Measurements from ENCODE around the gene DGKA.

DGKA gene

DNA sequence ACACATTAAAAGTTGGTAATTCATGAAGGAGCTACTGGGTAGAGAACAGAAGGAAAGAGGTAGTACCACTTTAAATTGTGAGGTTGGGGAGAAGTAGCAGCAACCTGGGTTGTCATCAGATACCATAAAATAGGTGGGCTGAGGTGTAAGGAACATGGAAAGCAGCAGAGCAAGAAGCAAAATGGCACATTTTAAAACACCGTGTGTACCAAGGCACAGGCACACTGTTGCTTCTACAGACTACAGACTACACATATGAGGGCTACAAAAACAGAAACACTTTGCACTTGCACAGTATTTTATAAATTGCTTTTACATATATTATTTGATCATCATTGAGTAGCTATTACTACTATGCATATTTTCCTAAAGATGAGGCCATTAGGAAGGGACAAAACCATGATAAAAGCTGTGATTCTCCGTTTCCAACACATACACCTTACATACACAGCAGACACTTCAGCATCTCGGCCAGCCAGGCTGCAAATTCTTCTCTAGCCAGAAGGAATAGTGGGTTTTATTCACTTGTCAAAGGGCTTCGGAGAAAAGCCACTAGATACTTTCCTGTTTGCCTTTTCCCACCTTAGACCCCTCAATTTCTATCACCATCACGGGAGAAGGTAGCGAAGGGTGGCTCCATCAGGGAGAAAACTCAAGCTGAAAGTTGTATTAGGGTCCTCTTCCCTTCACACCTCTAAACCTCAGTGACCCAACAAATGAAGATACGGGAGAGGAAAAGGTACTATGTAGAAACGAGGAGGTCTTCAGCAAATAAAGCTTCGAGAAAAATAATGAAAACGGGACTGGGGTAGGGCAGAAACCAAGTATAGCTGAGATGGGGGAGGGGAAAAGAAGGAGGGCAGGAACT lies 4.9 kb upstream of the DGKA start:
- ChIA-PET CTCF (interaction anchor here (0.6 to 3.4 kb wide), 29 partner anchors 9 to 1935 kb away, joined by 3 to 28 read pairs (median 3); partner anchors contain the start of genes DNAJC14, ORMDL2, RAB5B and SARNP), POLR2A (interaction anchor here (0.9 to 4.4 kb wide), 7 partner anchors 21 to 188 kb away, joined by 4 to 42 read pairs (median 12); partner anchors contain the start of genes DNAJC14, ORMDL2, RAB5B and SARNP)
- no peaks in the 10 kb centered on the region for H3K9me3 ChIP-seq (ENCODE audit: control insufficient read depth, insufficient read depth, low read depth, low read length)
- no peaks in the 10 kb centered on the region; the same call in 1 of the 2 replicates for H3K4me1 ChIP-seq (ENCODE audit: control insufficient read depth, insufficient read depth, low read length)
- peaks cover 14 to 22% of the 10 kb centered on the region in 2 experiments; a peak in 2 of 3 replicates for H3K36me3 ChIP-seq (ENCODE audit: control insufficient read depth in 2 of 2, insufficient read depth in 1 of 2, low read length in 2 of 2)
- H3K27ac ChIP-seq (ENCODE audit: extremely low read depth, low read depth, low read length) = peak overlapping the region; percentile 94
- TF ChIP-seq, protein P1, sequence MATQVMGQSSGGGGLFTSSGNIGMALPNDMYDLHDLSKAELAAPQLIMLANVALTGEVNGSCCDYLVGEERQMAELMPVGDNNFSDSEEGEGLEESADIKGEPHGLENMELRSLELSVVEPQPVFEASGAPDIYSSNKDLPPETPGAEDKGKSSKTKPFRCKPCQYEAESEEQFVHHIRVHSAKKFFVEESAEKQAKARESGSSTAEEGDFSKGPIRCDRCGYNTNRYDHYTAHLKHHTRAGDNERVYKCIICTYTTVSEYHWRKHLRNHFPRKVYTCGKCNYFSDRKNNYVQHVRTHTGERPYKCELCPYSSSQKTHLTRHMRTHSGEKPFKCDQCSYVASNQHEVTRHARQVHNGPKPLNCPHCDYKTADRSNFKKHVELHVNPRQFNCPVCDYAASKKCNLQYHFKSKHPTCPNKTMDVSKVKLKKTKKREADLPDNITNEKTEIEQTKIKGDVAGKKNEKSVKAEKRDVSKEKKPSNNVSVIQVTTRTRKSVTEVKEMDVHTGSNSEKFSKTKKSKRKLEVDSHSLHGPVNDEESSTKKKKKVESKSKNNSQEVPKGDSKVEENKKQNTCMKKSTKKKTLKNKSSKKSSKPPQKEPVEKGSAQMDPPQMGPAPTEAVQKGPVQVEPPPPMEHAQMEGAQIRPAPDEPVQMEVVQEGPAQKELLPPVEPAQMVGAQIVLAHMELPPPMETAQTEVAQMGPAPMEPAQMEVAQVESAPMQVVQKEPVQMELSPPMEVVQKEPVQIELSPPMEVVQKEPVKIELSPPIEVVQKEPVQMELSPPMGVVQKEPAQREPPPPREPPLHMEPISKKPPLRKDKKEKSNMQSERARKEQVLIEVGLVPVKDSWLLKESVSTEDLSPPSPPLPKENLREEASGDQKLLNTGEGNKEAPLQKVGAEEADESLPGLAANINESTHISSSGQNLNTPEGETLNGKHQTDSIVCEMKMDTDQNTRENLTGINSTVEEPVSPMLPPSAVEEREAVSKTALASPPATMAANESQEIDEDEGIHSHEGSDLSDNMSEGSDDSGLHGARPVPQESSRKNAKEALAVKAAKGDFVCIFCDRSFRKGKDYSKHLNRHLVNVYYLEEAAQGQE (tag by site-specific recombination; IDR thresholded peaks at IDR 0.05) = 0 out of 2 replicates have a peak, but pooled peaks have one; percentile 25
- TF ChIP-seq, protein P2, sequence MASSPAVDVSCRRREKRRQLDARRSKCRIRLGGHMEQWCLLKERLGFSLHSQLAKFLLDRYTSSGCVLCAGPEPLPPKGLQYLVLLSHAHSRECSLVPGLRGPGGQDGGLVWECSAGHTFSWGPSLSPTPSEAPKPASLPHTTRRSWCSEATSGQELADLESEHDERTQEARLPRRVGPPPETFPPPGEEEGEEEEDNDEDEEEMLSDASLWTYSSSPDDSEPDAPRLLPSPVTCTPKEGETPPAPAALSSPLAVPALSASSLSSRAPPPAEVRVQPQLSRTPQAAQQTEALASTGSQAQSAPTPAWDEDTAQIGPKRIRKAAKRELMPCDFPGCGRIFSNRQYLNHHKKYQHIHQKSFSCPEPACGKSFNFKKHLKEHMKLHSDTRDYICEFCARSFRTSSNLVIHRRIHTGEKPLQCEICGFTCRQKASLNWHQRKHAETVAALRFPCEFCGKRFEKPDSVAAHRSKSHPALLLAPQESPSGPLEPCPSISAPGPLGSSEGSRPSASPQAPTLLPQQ (tag by site-specific recombination; IDR thresholded peaks at IDR 0.05) = peak; percentile 40; the same call in 1 of the 2 replicates
- TF ChIP-seq, protein P3, sequence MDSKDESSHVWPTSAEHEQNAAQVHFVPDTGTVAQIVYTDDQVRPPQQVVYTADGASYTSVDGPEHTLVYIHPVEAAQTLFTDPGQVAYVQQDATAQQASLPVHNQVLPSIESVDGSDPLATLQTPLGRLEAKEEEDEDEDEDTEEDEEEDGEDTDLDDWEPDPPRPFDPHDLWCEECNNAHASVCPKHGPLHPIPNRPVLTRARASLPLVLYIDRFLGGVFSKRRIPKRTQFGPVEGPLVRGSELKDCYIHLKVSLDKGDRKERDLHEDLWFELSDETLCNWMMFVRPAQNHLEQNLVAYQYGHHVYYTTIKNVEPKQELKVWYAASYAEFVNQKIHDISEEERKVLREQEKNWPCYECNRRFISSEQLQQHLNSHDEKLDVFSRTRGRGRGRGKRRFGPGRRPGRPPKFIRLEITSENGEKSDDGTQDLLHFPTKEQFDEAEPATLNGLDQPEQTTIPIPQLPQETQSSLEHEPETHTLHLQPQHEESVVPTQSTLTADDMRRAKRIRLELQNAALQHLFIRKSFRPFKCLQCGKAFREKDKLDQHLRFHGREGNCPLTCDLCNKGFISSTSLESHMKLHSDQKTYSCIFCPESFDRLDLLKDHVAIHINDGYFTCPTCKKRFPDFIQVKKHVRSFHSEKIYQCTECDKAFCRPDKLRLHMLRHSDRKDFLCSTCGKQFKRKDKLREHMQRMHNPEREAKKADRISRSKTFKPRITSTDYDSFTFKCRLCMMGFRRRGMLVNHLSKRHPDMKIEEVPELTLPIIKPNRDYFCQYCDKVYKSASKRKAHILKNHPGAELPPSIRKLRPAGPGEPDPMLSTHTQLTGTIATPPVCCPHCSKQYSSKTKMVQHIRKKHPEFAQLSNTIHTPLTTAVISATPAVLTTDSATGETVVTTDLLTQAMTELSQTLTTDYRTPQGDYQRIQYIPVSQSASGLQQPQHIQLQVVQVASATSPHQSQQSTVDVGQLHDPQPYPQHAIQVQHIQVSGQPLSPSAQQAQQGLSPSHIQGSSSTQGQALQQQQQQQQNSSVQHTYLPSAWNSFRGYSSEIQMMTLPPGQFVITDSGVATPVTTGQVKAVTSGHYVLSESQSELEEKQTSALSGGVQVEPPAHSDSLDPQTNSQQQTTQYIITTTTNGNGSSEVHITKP (tag by site-specific recombination; IDR thresholded peaks at IDR 0.05) = no peak
- TF ChIP-seq ZNF366 (tag by site-specific recombination; conservative IDR thresholded peaks at IDR 0.05) (peak; percentile 91; the same call in 1 of the 2 replicates), PRDM1 (tag by site-specific recombination; IDR thresholded peaks at IDR 0.05) (peak; percentile 88), SCRT2 (tag by site-specific recombination; IDR thresholded peaks at IDR 0.05) (peak; percentile 89), BCL11A (tag by site-specific recombination; IDR thresholded peaks at IDR 0.05; ENCODE audit: low read depth) (peak; percentile 92; the same call in 1 of the 2 replicates), ZNF335 (tag by site-specific recombination; conservative IDR thresholded peaks at IDR 0.05) (peak; percentile 98), ZFP3 (tag by site-specific recombination; IDR thresholded peaks at IDR 0.05; ENCODE audit: low read depth) (no peak)
- TF ChIP-seq, protein P4, sequence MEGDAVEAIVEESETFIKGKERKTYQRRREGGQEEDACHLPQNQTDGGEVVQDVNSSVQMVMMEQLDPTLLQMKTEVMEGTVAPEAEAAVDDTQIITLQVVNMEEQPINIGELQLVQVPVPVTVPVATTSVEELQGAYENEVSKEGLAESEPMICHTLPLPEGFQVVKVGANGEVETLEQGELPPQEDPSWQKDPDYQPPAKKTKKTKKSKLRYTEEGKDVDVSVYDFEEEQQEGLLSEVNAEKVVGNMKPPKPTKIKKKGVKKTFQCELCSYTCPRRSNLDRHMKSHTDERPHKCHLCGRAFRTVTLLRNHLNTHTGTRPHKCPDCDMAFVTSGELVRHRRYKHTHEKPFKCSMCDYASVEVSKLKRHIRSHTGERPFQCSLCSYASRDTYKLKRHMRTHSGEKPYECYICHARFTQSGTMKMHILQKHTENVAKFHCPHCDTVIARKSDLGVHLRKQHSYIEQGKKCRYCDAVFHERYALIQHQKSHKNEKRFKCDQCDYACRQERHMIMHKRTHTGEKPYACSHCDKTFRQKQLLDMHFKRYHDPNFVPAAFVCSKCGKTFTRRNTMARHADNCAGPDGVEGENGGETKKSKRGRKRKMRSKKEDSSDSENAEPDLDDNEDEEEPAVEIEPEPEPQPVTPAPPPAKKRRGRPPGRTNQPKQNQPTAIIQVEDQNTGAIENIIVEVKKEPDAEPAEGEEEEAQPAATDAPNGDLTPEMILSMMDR (tag by site-specific recombination; IDR thresholded peaks at IDR 0.05) = no peak
- peak overlapping the region; percentile 80 for H3K4me3 ChIP-seq (ENCODE audit: low read depth, low read length)
